ENCODE data around the gene ETFDH. TPM values are rescaled to one million over a fixed set of nuclear protein-coding genes. Genes with fewer than 3 reads are reported as not detected.

The ETFDH gene
- total and polyA plus RNA-seq, 2 experiments from 2014 or later = 11.4 to 17.7 TPM

DNA sequence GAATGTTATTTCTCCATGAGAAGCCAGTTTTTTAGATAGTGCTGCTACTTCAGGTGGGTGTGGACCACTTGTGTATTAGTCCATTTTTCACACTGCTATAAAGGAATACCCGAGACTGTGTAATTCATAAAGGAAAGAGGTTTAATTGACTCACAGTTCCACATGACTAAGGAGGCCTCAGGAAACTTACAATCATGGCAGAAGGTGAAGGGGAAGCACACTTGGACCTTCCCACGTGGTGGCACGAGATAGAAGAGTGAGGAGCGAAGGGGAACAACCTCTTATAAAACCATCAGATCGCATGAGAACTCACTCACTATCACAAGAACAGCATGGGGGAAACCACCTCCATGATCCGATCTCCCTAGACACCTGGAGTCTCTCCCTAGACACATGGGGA lies 54.5 kb downstream of the ETFDH start (continued):
- TF ChIP-seq ZNF462 (CRISPR knock-in tag; IDR thresholded peaks at IDR 0.05) = no peak
- TF ChIP-seq EZH2phosphoT487 (IDR thresholded peaks at IDR 0.05; ENCODE audit: unreplicated experiment) = no peak
- TF ChIP-seq ZNF331 (CRISPR knock-in tag; IDR thresholded peaks at IDR 0.05; ENCODE audit: low read depth) = no peak
- TF ChIP-seq, protein P1, sequence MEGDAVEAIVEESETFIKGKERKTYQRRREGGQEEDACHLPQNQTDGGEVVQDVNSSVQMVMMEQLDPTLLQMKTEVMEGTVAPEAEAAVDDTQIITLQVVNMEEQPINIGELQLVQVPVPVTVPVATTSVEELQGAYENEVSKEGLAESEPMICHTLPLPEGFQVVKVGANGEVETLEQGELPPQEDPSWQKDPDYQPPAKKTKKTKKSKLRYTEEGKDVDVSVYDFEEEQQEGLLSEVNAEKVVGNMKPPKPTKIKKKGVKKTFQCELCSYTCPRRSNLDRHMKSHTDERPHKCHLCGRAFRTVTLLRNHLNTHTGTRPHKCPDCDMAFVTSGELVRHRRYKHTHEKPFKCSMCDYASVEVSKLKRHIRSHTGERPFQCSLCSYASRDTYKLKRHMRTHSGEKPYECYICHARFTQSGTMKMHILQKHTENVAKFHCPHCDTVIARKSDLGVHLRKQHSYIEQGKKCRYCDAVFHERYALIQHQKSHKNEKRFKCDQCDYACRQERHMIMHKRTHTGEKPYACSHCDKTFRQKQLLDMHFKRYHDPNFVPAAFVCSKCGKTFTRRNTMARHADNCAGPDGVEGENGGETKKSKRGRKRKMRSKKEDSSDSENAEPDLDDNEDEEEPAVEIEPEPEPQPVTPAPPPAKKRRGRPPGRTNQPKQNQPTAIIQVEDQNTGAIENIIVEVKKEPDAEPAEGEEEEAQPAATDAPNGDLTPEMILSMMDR (conservative IDR thresholded peaks at IDR 0.05; ENCODE audit: low read depth in 2 of 2) = no peak
- TF ChIP-seq ETS1 (IDR thresholded peaks at IDR 0.05) = no peak
- no peak for TF ChIP-seq POLR2AphosphoS5 (IDR thresholded peaks at IDR 0.05; ENCODE audit: low read depth)

DNA sequence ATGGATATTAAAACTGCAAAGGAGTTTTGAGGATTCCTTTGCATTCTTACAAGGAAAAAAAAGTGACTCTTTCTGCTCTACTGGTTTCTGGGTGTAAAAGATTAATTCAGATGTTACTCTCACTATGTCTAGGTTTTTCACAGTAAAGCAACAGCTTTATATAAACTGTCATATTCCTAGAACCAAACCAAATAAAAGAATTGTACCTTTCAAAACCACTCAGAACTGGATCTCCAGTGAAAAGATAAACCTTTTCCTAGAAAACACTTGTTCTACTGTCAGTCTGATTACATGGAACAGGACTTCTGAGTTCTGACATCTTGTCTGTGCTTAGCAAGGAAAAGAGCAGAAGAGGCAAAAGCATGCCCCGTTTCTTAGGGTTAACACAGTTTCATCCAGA lies 56.1 kb downstream of the ETFDH start:
- Histone ChIP-seq H4K20me1 (replicated peaks; ENCODE audit: insufficient read depth) (no peaks in the 10 kb centered on the region), H3K4me3 (no peak overlapping the region), H3F3A (replicated peaks; ENCODE audit: low read depth) (0 out of 2 replicates have a peak, but pooled peaks cover 3% of the 10 kb centered on the region), H3K27me3 (ENCODE audit: insufficient read depth) (no peaks in the 10 kb centered on the region), H3K4me1 (ENCODE audit: insufficient read depth) (0 out of 2 replicates have a peak, but pooled peaks cover 4% of the 10 kb centered on the region), H3K36me3 (ENCODE audit: insufficient read depth) (no peaks in the 10 kb centered on the region), H3K9me2 (ENCODE audit: insufficient read depth) (no peaks in the 10 kb centered on the region), H3K27ac (ENCODE audit: low read depth) (no peak overlapping the region), H2AFZ (peak overlapping the region; percentile 90; the same call in 1 of the 2 replicates), H3K79me2 (replicated peaks; ENCODE audit: insufficient read depth) (no peaks in the 10 kb centered on the region), H3K4me2 (peak overlapping the region; percentile 41; the same call in 1 of the 2 replicates)
- no peak overlapping the region for H3K4me3 Mint-ChIP-seq
- no peaks in the 10 kb centered on the region for H3K36me3 Mint-ChIP-seq (ENCODE audit: low read depth)
- H3K4me1 Mint-ChIP-seq = peaks cover 6% of the 10 kb centered on the region; the same call in 1 of the 3 replicates
- H3K27ac Mint-ChIP-seq = no peak overlapping the region
- DNase-seq (ENCODE audit: low spot score) (no peak), ATAC-seq (no peak)
- H3K9me3 Mint-ChIP-seq = no peaks in the 10 kb centered on the region
- TF ChIP-seq, protein P2, sequence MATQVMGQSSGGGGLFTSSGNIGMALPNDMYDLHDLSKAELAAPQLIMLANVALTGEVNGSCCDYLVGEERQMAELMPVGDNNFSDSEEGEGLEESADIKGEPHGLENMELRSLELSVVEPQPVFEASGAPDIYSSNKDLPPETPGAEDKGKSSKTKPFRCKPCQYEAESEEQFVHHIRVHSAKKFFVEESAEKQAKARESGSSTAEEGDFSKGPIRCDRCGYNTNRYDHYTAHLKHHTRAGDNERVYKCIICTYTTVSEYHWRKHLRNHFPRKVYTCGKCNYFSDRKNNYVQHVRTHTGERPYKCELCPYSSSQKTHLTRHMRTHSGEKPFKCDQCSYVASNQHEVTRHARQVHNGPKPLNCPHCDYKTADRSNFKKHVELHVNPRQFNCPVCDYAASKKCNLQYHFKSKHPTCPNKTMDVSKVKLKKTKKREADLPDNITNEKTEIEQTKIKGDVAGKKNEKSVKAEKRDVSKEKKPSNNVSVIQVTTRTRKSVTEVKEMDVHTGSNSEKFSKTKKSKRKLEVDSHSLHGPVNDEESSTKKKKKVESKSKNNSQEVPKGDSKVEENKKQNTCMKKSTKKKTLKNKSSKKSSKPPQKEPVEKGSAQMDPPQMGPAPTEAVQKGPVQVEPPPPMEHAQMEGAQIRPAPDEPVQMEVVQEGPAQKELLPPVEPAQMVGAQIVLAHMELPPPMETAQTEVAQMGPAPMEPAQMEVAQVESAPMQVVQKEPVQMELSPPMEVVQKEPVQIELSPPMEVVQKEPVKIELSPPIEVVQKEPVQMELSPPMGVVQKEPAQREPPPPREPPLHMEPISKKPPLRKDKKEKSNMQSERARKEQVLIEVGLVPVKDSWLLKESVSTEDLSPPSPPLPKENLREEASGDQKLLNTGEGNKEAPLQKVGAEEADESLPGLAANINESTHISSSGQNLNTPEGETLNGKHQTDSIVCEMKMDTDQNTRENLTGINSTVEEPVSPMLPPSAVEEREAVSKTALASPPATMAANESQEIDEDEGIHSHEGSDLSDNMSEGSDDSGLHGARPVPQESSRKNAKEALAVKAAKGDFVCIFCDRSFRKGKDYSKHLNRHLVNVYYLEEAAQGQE (IDR thresholded peaks at IDR 0.05; ENCODE audit: unreplicated experiment) = no peak
- no peak for TF ChIP-seq POLR2AphosphoS5 (IDR thresholded peaks at IDR 0.05; ENCODE audit: low read depth)
- no peak for TF ChIP-seq CREB1 (CRISPR knock-in tag; IDR thresholded peaks at IDR 0.05; ENCODE audit: low read depth)
- TF ChIP-seq EZH2phosphoT487 (IDR thresholded peaks at IDR 0.05; ENCODE audit: unreplicated experiment) = no peak
- no peak for TF ChIP-seq JUNB (IDR thresholded peaks at IDR 0.05; ENCODE audit: unreplicated experiment)
- no peak for TF ChIP-seq STAT1 (IDR thresholded peaks at IDR 0.05; ENCODE audit: unreplicated experiment)
- no peak for TF ChIP-seq ZNF331 (CRISPR knock-in tag; IDR thresholded peaks at IDR 0.05; ENCODE audit: low read depth)
- peaks cover 2% of the 10 kb centered on the region for H3K27me3 Mint-ChIP-seq (ENCODE audit: insufficient read depth, low read depth, poor library complexity)

Data from GM23338 (cell line).